Astrocyte (in vitro differentiated cells and primary cell): ENCODE data around the gene CEP20. TPM values are rescaled to one million over a fixed set of nuclear protein-coding genes. Genes with fewer than 3 reads are reported as not detected.

ENCODE experiments used
- DNase-seq: peaks from one replicate; pipeline ENCODE4 v3.0.0-alpha.2; 2010; ENCODE audit warnings: low read depth
- FAIRE-seq: peaks from 2 replicates; lab custom pipeline; 2011; peaks lifted over from hg19 to GRCh38; lab: Jason Lieb, UNC
- H2AFZ ChIP-seq: 2 replicates; pipeline ENCODE4 v1.6.0; 2012; ENCODE audit warnings: low read depth, low read length, inconsistent platforms
- H3K27ac ChIP-seq: 2 replicates; pipeline ENCODE4 v1.5.1; 2011; ENCODE audit warnings: low read depth, low read length, inconsistent platforms
- H3K27me3 ChIP-seq: 2 replicates; pipeline ENCODE4 v1.6.0; 2011; ENCODE audit warnings: low read length, inconsistent platforms; ENCODE audit not compliant: insufficient read depth
- H3K36me3 ChIP-seq: 2 replicates; pipeline ENCODE4 v1.5.1; 2011; ENCODE audit warnings: low read length, inconsistent platforms; ENCODE audit not compliant: insufficient read depth
- H3K4me1 ChIP-seq: 2 replicates; pipeline ENCODE4 v1.5.1; 2011; ENCODE audit warnings: low read length, inconsistent platforms; ENCODE audit not compliant: insufficient read depth
- H3K4me2 ChIP-seq: 2 replicates; pipeline ENCODE4 v1.6.0; 2012; ENCODE audit warnings: low read length, inconsistent platforms
- H3K4me3 ChIP-seq: 2 replicates; pipeline ENCODE4 v1.5.1; 2011; ENCODE audit warnings: low read depth, mild to moderate bottlenecking, low read length, inconsistent platforms; ENCODE audit not compliant: insufficient read depth
- H3K79me2 ChIP-seq: 2 replicates; pipeline ENCODE4 v1.6.0; 2012; ENCODE audit warnings: mild to moderate bottlenecking, low read length, inconsistent platforms; ENCODE audit not compliant: insufficient read depth
- H3K9ac ChIP-seq: 2 replicates; pipeline ENCODE4 v1.6.0; 2012; ENCODE audit warnings: mild to moderate bottlenecking, low read length, inconsistent platforms
- H3K9me3 ChIP-seq: 2 replicates; pipeline ENCODE4 v1.5.1; 2012; ENCODE audit warnings: low read depth, mild to moderate bottlenecking, low read length, inconsistent platforms; ENCODE audit not compliant: insufficient read depth
- H4K20me1 ChIP-seq: 2 replicates; pipeline ENCODE4 v1.6.0; 2012; ENCODE audit warnings: low read length, inconsistent platforms; ENCODE audit not compliant: insufficient read depth
- H3K27ac Mint-ChIP-seq: one replicate; pipeline ENCODE4 v1.8.0; 2021; ENCODE audit warnings: mild to moderate bottlenecking, mixed read lengths; ENCODE audit not compliant: unreplicated experiment
- H3K27me3 Mint-ChIP-seq: one replicate; pipeline ENCODE4 v1.8.0; 2021; ENCODE audit warnings: low read depth, mixed read lengths; ENCODE audit not compliant: unreplicated experiment
- H3K36me3 Mint-ChIP-seq: one replicate; pipeline ENCODE4 v1.8.0; 2021; ENCODE audit warnings: low read depth, mixed read lengths; ENCODE audit not compliant: unreplicated experiment
- H3K4me1 Mint-ChIP-seq: one replicate; pipeline ENCODE4 v1.8.0; 2021; ENCODE audit warnings: low read depth, mixed read lengths; ENCODE audit not compliant: unreplicated experiment
- H3K4me3 Mint-ChIP-seq: one replicate; pipeline ENCODE4 v1.8.0; 2021; ENCODE audit warnings: mild to moderate bottlenecking, moderate library complexity, mixed read lengths; ENCODE audit not compliant: unreplicated experiment
- H3K9me3 Mint-ChIP-seq: one replicate; pipeline ENCODE4 v1.8.0; 2021; ENCODE audit warnings: mild to moderate bottlenecking, mixed read lengths; ENCODE audit not compliant: unreplicated experiment
- CTCF ChIP-seq: IDR thresholded peaks from 2 replicates; pipeline ENCODE4 v1.5.1; 2011; ENCODE audit warnings: low read depth, mild to moderate bottlenecking, inconsistent platforms, low read length, moderate library complexity; ENCODE audit not compliant: insufficient read depth
- EZH2 ChIP-seq: IDR thresholded peaks from 2 replicates; pipeline ENCODE4 v1.6.1; 2012; ENCODE audit warnings: mild to moderate bottlenecking, low read length, inconsistent platforms; ENCODE audit not compliant: insufficient read depth
- total RNA-seq: library from RNA; stranded (reverse); gene quantifications from 2 replicates; pipeline ENCODE4 v1.2.1, GENCODE V29; 2021

The CEP20 gene
- total RNA-seq, 1 donor from 2014 or later: 27.5 TPM

- H2AFZ ChIP-seq: no peak overlapping the region
- no peaks in the 10 kb centered on the region for H3K4me1 ChIP-seq
- no peak overlapping the region for H3K4me3 ChIP-seq
- Mint-ChIP-seq H3K9me3 (peaks cover 2% of the 10 kb centered on the region), H3K4me1 (no peaks in the 10 kb centered on the region), H3K4me3 (no peak overlapping the region), H3K27ac (no peak overlapping the region), H3K27me3 (peaks cover 20% of the 10 kb centered on the region), H3K36me3 (no peaks in the 10 kb centered on the region)
- peaks cover 13% of the 10 kb centered on the region for H3K27me3 ChIP-seq
- DNase-seq (no peak), FAIRE-seq (no peak)
- TF ChIP-seq CTCF: no peak
- no peak for TF ChIP-seq EZH2
- H3K9ac ChIP-seq: no peak overlapping the region
- H4K20me1 ChIP-seq: no peaks in the 10 kb centered on the region
- H3K36me3 ChIP-seq: no peaks in the 10 kb centered on the region
- H3K79me2 ChIP-seq: no peaks in the 10 kb centered on the region
- H3K27ac ChIP-seq: no peak overlapping the region
- no peak overlapping the region for H3K4me2 ChIP-seq
- H3K9me3 ChIP-seq: no peaks in the 10 kb centered on the region
Measured at GRCh38 chr16:15830832-15831451, 57.5 kb downstream of the CEP20 start.

- peaks cover 28% of the 10 kb centered on the region for H3K27me3 Mint-ChIP-seq
- FAIRE-seq: no peak
- Histone ChIP-seq H3K79me2 (no peaks in the 10 kb centered on the region), H3K4me1 (no peaks in the 10 kb centered on the region), H2AFZ (no peak overlapping the region), H3K9me3 (no peaks in the 10 kb centered on the region), H3K4me3 (no peak overlapping the region), H3K4me2 (no peak overlapping the region), H4K20me1 (no peaks in the 10 kb centered on the region), H3K9ac (no peak overlapping the region), H3K27ac (no peak overlapping the region), H3K27me3 (peaks cover 18% of the 10 kb centered on the region), H3K36me3 (no peaks in the 10 kb centered on the region)
- H3K9me3 Mint-ChIP-seq: peaks cover 2% of the 10 kb centered on the region
- no peaks in the 10 kb centered on the region for H3K4me1 Mint-ChIP-seq
- H3K36me3 Mint-ChIP-seq: no peaks in the 10 kb centered on the region
- DNase-seq: peak; percentile 21
- no peak for TF ChIP-seq EZH2
- TF ChIP-seq CTCF: no peak
- no peak overlapping the region for H3K27ac Mint-ChIP-seq
- H3K4me3 Mint-ChIP-seq: no peak overlapping the region
Measured at GRCh38 chr16:15829460-15829859, 58.9 kb downstream of the CEP20 start.

GRCh38 chr16:15827709-15828343 lies 60.6 kb downstream of the CEP20 start:
- H3K9me3 ChIP-seq: no peaks in the 10 kb centered on the region
- Mint-ChIP-seq H3K4me1 (no peaks in the 10 kb centered on the region), H3K4me3 (no peak overlapping the region), H3K27me3 (peaks cover 30% of the 10 kb centered on the region), H3K9me3 (peaks cover 2% of the 10 kb centered on the region), H3K36me3 (no peaks in the 10 kb centered on the region), H3K27ac (no peak overlapping the region)
- FAIRE-seq (no peak), DNase-seq (no peak)
- H3K36me3 ChIP-seq: no peaks in the 10 kb centered on the region
- H4K20me1 ChIP-seq: no peaks in the 10 kb centered on the region
- H3K79me2 ChIP-seq: no peaks in the 10 kb centered on the region
- TF ChIP-seq EZH2 (no peak), CTCF (no peak)
- no peaks in the 10 kb centered on the region for H3K4me1 ChIP-seq
- H3K4me2 ChIP-seq: no peak overlapping the region
- H3K27ac ChIP-seq: no peak overlapping the region
- H3K9ac ChIP-seq: no peak overlapping the region
- no peak overlapping the region for H3K4me3 ChIP-seq
- H3K27me3 ChIP-seq: peaks cover 15% of the 10 kb centered on the region
- H2AFZ ChIP-seq: no peak overlapping the region
